ENCODE results near the gene ZFAND2A. TPM values are rescaled to one million over a fixed set of nuclear protein-coding genes. Genes with fewer than 3 reads are reported as not detected.
A peak's percentile ranks its signal among the peaks of the same experiment; 100 is the strongest.

ZFAND2A gene
- total RNA-seq, 4 donors from 2014 or later, result 27.5 to 57.0 (median 37.4) TPM

- Histone ChIP-seq H3K27me3 (no peaks in the 10 kb centered on the region), H3K36me3 (no peaks in the 10 kb centered on the region), H3K9me3 (no peaks in the 10 kb centered on the region), H3K4me3 (replicated peaks in 1 of 3) (no peak overlapping the region), H3K4me1 (peaks cover 31 to 44% of the 10 kb centered on the region in 2 donors), H3K27ac (peak overlapping the region in 1 of 3 donors; percentile 81)
- TF ChIP-seq POLR2A (IDR thresholded peaks at IDR 0.05), result no peak
- TF ChIP-seq, protein P1, sequence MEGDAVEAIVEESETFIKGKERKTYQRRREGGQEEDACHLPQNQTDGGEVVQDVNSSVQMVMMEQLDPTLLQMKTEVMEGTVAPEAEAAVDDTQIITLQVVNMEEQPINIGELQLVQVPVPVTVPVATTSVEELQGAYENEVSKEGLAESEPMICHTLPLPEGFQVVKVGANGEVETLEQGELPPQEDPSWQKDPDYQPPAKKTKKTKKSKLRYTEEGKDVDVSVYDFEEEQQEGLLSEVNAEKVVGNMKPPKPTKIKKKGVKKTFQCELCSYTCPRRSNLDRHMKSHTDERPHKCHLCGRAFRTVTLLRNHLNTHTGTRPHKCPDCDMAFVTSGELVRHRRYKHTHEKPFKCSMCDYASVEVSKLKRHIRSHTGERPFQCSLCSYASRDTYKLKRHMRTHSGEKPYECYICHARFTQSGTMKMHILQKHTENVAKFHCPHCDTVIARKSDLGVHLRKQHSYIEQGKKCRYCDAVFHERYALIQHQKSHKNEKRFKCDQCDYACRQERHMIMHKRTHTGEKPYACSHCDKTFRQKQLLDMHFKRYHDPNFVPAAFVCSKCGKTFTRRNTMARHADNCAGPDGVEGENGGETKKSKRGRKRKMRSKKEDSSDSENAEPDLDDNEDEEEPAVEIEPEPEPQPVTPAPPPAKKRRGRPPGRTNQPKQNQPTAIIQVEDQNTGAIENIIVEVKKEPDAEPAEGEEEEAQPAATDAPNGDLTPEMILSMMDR (IDR thresholded peaks at IDR 0.05), result no peak
- DNase-seq, result no peak
- intact Hi-C loops (cut with DNase I), result loop anchor here (5.0 kb wide), 1 partner anchor 38 kb away; the partner anchor contains the start of gene GPER1
- 69 to 78% methylated on average over 22 to 23 of the region's 23 CpGs for WGBS, 2 donors
Observed at GRCh38 chr7:1124816-1125602, 35.0 kb downstream of the ZFAND2A start.

DNA sequence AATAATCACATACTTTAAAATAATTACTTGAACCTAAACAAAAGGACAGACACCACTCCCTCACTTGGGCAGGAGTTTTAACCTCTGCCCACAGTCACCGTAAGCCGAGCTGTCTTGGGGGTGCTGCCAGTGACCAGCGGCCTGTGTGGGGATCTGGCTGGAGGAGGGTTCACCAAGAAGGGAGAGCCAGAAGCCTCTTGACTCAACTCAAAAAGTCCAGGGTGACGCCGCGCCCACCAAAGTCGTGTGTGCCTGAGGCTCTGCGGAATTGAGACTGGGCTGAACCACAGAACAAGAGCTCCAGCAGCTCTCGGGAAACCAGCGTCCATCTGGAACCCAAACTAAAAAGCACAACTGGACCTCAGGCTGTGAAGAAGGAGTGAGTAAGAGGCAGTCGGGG is 35.8 kb downstream of the ZFAND2A start:
- Histone ChIP-seq H3K4me3 (replicated peaks in 1 of 3) (no peak overlapping the region), H3K9me3 (no peaks in the 10 kb centered on the region), H3K36me3 (no peaks in the 10 kb centered on the region), H3K4me1 (peaks cover 31 to 44% of the 10 kb centered on the region in 2 donors), H3K27ac (peak overlapping the region; percentile 58 to 87 (median 81)), H3K27me3 (no peaks in the 10 kb centered on the region)
- 49 to 57% methylated on average over 10 to 11 of the region's 11 CpGs for WGBS, 2 donors
- peak; percentile 32 to 37 for DNase-seq
- TF ChIP-seq POLR2A (IDR thresholded peaks at IDR 0.05), result no peak
- TF ChIP-seq, protein P1 (IDR thresholded peaks at IDR 0.05), result no peak
- intact Hi-C loops (cut with DNase I), result loop anchor here (5.0 kb wide), 1 partner anchor 37 kb away; the partner anchor contains the start of gene GPER1

GRCh38 chr7:1123715-1124114 is 36.3 kb downstream of the ZFAND2A start:
- Histone ChIP-seq H3K4me3 (replicated peaks in 1 of 3) (no peak overlapping the region), H3K36me3 (no peaks in the 10 kb centered on the region), H3K4me1 (peaks cover 31 to 44% of the 10 kb centered on the region in 2 donors), H3K27ac (peak overlapping the region; percentile 58 to 87 (median 81)), H3K27me3 (no peaks in the 10 kb centered on the region), H3K9me3 (no peaks in the 10 kb centered on the region)
- intact Hi-C loops (cut with DNase I), result loop anchor here (5.0 kb wide), 1 partner anchor 36 kb away; the partner anchor contains the start of gene GPER1
- peak; percentile 81 to 89 for DNase-seq
- TF ChIP-seq POLR2A (IDR thresholded peaks at IDR 0.05), result peak in 1 of 2 donors; percentile 12
- TF ChIP-seq, protein P1 (IDR thresholded peaks at IDR 0.05), result peak; percentile 33 to 80 (median 71)
- WGBS, 2 donors, result 6 to 12% methylated on average over 17 of the region's 17 CpGs

DNA sequence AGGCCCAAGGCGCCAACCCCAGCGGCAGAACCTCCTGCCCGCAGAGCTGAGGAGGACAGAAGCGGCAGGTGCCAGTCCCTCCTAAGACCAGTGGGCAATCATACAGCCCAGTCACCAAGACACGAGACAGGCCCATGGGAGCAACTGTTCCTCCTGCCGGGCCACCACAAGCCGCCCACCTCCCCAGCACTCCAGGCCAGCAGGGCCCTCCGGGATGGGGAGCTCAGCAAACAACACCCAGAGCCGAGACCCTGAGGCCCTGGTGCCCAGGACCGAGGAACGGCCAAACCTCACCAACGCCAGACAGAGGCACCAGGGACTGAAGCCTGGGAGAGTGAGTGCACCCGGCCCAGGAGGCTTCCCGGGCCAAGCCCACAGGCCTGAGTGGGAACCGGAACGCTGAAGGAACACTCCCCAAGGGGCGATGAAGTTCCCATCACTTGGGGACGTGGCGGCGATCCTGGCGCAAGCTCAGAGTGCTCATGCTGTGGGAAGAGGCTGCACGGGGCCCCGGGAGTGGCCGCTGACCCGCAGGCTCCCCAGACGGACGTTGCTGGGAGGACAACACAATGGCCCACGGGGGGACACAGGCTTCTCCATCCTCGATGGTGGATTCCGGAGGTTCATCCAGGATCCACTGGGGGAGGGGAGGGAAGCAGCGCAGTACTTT is 37.0 kb downstream of the ZFAND2A start:
- H3K4me3 ChIP-seq (replicated peaks in 1 of 3), result no peak overlapping the region
- peaks cover 31 to 44% of the 10 kb centered on the region in 2 donors for H3K4me1 ChIP-seq
- H3K27me3 ChIP-seq, result no peaks in the 10 kb centered on the region
- no peak for DNase-seq
- no peaks in the 10 kb centered on the region for H3K9me3 ChIP-seq
- TF ChIP-seq, protein P1 (IDR thresholded peaks at IDR 0.05), result no peak
- TF ChIP-seq POLR2A (IDR thresholded peaks at IDR 0.05), result no peak
- intact Hi-C loops (cut with DNase I), result loop anchor here (5.0 kb wide), 1 partner anchor 36 kb away; the partner anchor contains the start of gene GPER1
- H3K27ac ChIP-seq, result peak overlapping the region; percentile 58 to 87 (median 81)
- 67 to 77% methylated on average over 13 to 30 of the region's 31 CpGs for WGBS, 2 donors
- no peaks in the 10 kb centered on the region for H3K36me3 ChIP-seq

Data from thyroid gland (tissue), 4 donors.